Neural cell (in vitro differentiated cells): ENCODE measurements around the gene SDK1. TPM values are rescaled to one million over a fixed set of nuclear protein-coding genes. Genes with fewer than 3 reads are reported as not detected.

Source experiments
- H2AFZ ChIP-seq: fragments of 200-600, 300-800 bp; sonication (generic), shearing (Covaris generic); 2 replicates; pipeline ENCODE4 v1.6.0; 2014; ENCODE audit warnings: low read depth, mild to moderate bottlenecking, antibody characterized with exemption, low read length, moderate library complexity
- H3F3A ChIP-seq: fragments of 200-600 bp; shearing (Covaris generic); 2 replicates; pipeline ENCODE4 v1.6.1; 2016; ENCODE audit warnings: mild to moderate bottlenecking, moderate library complexity, mixed read lengths, antibody characterized with exemption, low read length; ENCODE audit not compliant: insufficient read depth, poor library complexity, severe bottlenecking
- H3K27ac ChIP-seq: fragments of 200-600, 300-800 bp; sonication (generic), shearing (Covaris generic); 2 replicates; pipeline ENCODE4 v1.5.1; 2014; ENCODE audit warnings: mild to moderate bottlenecking, low read length, moderate library complexity
- H3K27me3 ChIP-seq: fragments of 300-800, 200-600 bp; sonication (generic), shearing (Covaris generic); 2 replicates; pipeline ENCODE4 v1.6.0; 2014; ENCODE audit warnings: mild to moderate bottlenecking, low read depth, low read length, moderate library complexity; ENCODE audit not compliant: insufficient read depth
- H3K36me3 ChIP-seq: fragments of 300-800, 200-600 bp; sonication (generic), shearing (Covaris generic); 2 replicates; pipeline ENCODE4 v1.5.1; 2014; ENCODE audit warnings: mild to moderate bottlenecking, antibody characterized with exemption, low read length, moderate library complexity; ENCODE audit not compliant: insufficient read depth
- H3K4me2 ChIP-seq: fragments of 300-800, 200-600 bp; sonication (generic), shearing (Covaris generic); 2 replicates; pipeline ENCODE4 v1.6.0; 2014; ENCODE audit warnings: mild to moderate bottlenecking, low read length
- H3K4me3 ChIP-seq: fragments of 300-800, 200-600 bp; sonication (generic), shearing (Covaris generic); 2 replicates; pipeline ENCODE4 v1.5.1; 2014; ENCODE audit warnings: mild to moderate bottlenecking, low read length, moderate library complexity
- H3K79me2 ChIP-seq: fragments of 200-600 bp; shearing (Covaris generic); replicated peaks from 2 replicates; pipeline ENCODE4 v1.6.0; 2014; ENCODE audit warnings: mild to moderate bottlenecking, low read length, moderate library complexity; ENCODE audit not compliant: insufficient read depth
- H3K9ac ChIP-seq: fragments of 300-800, 200-600 bp; sonication (generic), shearing (Covaris generic); 2 replicates; pipeline ENCODE4 v1.6.1; 2016; ENCODE audit warnings: mild to moderate bottlenecking, low read length, mixed read lengths
- H3K9me2 ChIP-seq: fragments of 200-600 bp; shearing (Covaris generic); 2 replicates; pipeline ENCODE4 v1.6.1; 2016; ENCODE audit warnings: mild to moderate bottlenecking, low read length, mixed read lengths; ENCODE audit not compliant: insufficient read depth
- H3K9me3 ChIP-seq: fragments of 200-600, 300-800 bp; sonication (generic), shearing (Covaris generic); 2 replicates; pipeline ENCODE4 v1.6.1; 2016; ENCODE audit warnings: mild to moderate bottlenecking, mixed run types, low read length, moderate library complexity, mixed read lengths
- H4K20me1 ChIP-seq: fragments of 200-600 bp; shearing (Covaris generic); 2 replicates; pipeline ENCODE4 v1.6.1; 2016; ENCODE audit warnings: mild to moderate bottlenecking, mixed run types; ENCODE audit not compliant: insufficient read depth
- CTCF ChIP-seq: fragments of 450-650 bp; IDR thresholded peaks from 2 replicates; pipeline ENCODE4 v1.5.1; 2014; ENCODE audit warnings: antibody characterized with exemption, mild to moderate bottlenecking, moderate library complexity; ENCODE audit not compliant: poor library complexity, severe bottlenecking
- EP300 ChIP-seq: fragments of 450-650 bp; conservative IDR thresholded peaks from 2 replicates; pipeline ENCODE4 v1.6.1; 2014; ENCODE audit warnings: antibody characterized with exemption, mild to moderate bottlenecking, moderate library complexity; ENCODE audit not compliant: poor library complexity, severe bottlenecking
- EZH2 ChIP-seq: fragments of 200-600, 300-800 bp; shearing (Covaris generic), sonication (generic); IDR thresholded peaks from 2 replicates; pipeline ENCODE4 v1.6.1; 2014; ENCODE audit warnings: antibody characterized with exemption, low read length, borderline replicate concordance, mild to moderate bottlenecking; ENCODE audit not compliant: insufficient read depth, poor library complexity, severe bottlenecking
- MXI1 ChIP-seq: fragments of 450-650 bp; conservative IDR thresholded peaks from 2 replicates; pipeline ENCODE4 v1.6.1; 2014; ENCODE audit warnings: antibody characterized with exemption, mild to moderate bottlenecking; ENCODE audit not compliant: poor library complexity, severe bottlenecking
- POLR2AphosphoS5 ChIP-seq: IDR thresholded peaks from 2 replicates; pipeline ENCODE4 v1.6.1; 2012
- RAD21 ChIP-seq: fragments of 450-650 bp; conservative IDR thresholded peaks from 2 replicates; pipeline ENCODE4 v1.6.1; 2014; ENCODE audit warnings: antibody characterized with exemption, mild to moderate bottlenecking, moderate library complexity
- REST ChIP-seq: IDR thresholded peaks from 2 replicates; pipeline ENCODE4 v1.6.1; 2012; ENCODE audit warnings: borderline replicate concordance
- SMC3 ChIP-seq: fragments of 450-650 bp; conservative IDR thresholded peaks from 2 replicates; pipeline ENCODE4 v1.6.1; 2014; ENCODE audit warnings: antibody characterized with exemption, mild to moderate bottlenecking, moderate library complexity; ENCODE audit not compliant: poor library complexity
- TAF1 ChIP-seq: IDR thresholded peaks from 2 replicates; pipeline ENCODE4 v1.6.1; 2012; ENCODE audit warnings: low read depth
- polyA plus RNA-seq: library from polyadenylated mRNA; depleted of rRNA; stranded (reverse); fragments of >200 nt; gene quantifications from 2 replicates; pipeline ENCODE4 v1.2.3, GENCODE V29; 2014

Gene SDK1
- polyA plus RNA-seq, 1 donor from 2014 or later: 2.7 TPM

- H3K79me2 ChIP-seq: no peaks in the 10 kb centered on the region
- no peak overlapping the region for H3K27ac ChIP-seq
- no peaks in the 10 kb centered on the region for H3K9me2 ChIP-seq
- H3K9me3 ChIP-seq: no peaks in the 10 kb centered on the region
- no peaks in the 10 kb centered on the region for H4K20me1 ChIP-seq
- H2AFZ ChIP-seq: no peak overlapping the region
- no peaks in the 10 kb centered on the region for H3F3A ChIP-seq
- TF ChIP-seq MXI1: no peak
- no peak for TF ChIP-seq TAF1
- TF ChIP-seq CTCF: no peak
- no peak for TF ChIP-seq SMC3
- TF ChIP-seq EP300: no peak
- no peak for TF ChIP-seq EZH2
- no peak for TF ChIP-seq POLR2AphosphoS5
- no peak for TF ChIP-seq RAD21
- TF ChIP-seq REST: no peak
- H3K27me3 ChIP-seq: no peaks in the 10 kb centered on the region
- no peak overlapping the region for H3K4me3 ChIP-seq
- no peak overlapping the region for H3K9ac ChIP-seq
- H3K36me3 ChIP-seq: no peaks in the 10 kb centered on the region
- no peak overlapping the region for H3K4me2 ChIP-seq
Measured at GRCh38 chr7:4248295-4248694, 947.2 kb downstream of the SDK1 start.

GRCh38 chr7:4249241-4249640 is 948.2 kb downstream of the SDK1 start:
- no peaks in the 10 kb centered on the region for H4K20me1 ChIP-seq
- H3K9me2 ChIP-seq: no peaks in the 10 kb centered on the region
- no peaks in the 10 kb centered on the region for H3K36me3 ChIP-seq
- no peak overlapping the region for H3K4me3 ChIP-seq
- H3K9me3 ChIP-seq: no peaks in the 10 kb centered on the region
- no peaks in the 10 kb centered on the region for H3F3A ChIP-seq
- H3K27ac ChIP-seq: no peak overlapping the region
- no peak overlapping the region for H2AFZ ChIP-seq
- H3K9ac ChIP-seq: no peak overlapping the region
- H3K4me2 ChIP-seq: no peak overlapping the region
- no peak for TF ChIP-seq EZH2
- H3K27me3 ChIP-seq: no peaks in the 10 kb centered on the region
- no peaks in the 10 kb centered on the region for H3K79me2 ChIP-seq

GRCh38 chr7:4255336-4255735 is 954.3 kb downstream of the SDK1 start:
- no peaks in the 10 kb centered on the region for H3K9me2 ChIP-seq
- no peak overlapping the region for H2AFZ ChIP-seq
- no peaks in the 10 kb centered on the region for H3K36me3 ChIP-seq
- H3K4me3 ChIP-seq: no peak overlapping the region
- H3K27me3 ChIP-seq: no peaks in the 10 kb centered on the region
- no peaks in the 10 kb centered on the region for H4K20me1 ChIP-seq
- no peak for TF ChIP-seq SMC3
- no peak for TF ChIP-seq TAF1
- TF ChIP-seq MXI1: no peak
- TF ChIP-seq CTCF: no peak
- TF ChIP-seq EZH2: no peak
- no peak for TF ChIP-seq REST
- TF ChIP-seq EP300: no peak
- TF ChIP-seq RAD21: no peak
- TF ChIP-seq POLR2AphosphoS5: no peak
- no peak overlapping the region for H3K27ac ChIP-seq
- no peaks in the 10 kb centered on the region for H3K9me3 ChIP-seq
- no peak overlapping the region for H3K9ac ChIP-seq
- H3K79me2 ChIP-seq: no peaks in the 10 kb centered on the region
- no peaks in the 10 kb centered on the region for H3F3A ChIP-seq
- H3K4me2 ChIP-seq: no peak overlapping the region
